Activated CD8-positive, alpha-beta memory T cell treated with anti-CD3 and anti-CD28 coated beads, Interleukin-2, amount 50 U/mL, for 1 hour (primary cell): ENCODE results near the gene STK39.

Experiments used
- DNase-seq: peaks from one replicate; pipeline ENCODE4 v3.0.0-alpha.2; 2020; ENCODE audit errors: extremely low read depth

The STK39 gene

DNA sequence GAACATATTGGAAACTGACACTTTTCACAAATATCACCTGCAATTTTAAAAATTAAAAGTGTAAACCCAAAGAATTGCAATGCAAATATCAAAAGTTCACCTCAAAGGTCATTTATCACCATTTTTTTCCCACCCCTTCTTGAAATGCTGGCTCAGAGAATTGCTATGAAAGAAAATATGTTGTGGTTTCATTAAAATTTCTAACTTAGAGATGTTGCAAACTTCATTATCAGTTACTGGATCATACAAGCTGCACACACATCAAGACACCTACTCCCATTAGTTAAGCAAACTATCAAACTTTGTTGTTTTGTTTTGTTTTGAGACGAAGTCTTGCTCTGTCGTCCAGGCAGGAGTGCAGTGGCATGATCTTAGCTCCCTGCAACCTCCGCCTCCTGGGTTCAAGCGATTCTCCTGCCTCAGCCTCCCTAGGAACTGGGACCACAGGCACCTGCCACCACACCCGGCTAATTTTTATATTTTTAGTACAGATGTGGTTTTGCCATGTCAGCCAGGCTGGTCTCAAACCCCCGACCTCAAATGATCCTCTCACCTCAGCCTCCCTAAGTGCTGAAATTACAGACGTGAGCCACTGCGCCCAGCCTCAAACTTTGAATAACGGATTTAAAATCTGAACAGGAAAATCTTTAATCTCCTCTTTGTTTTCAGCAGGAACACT is 37.0 kb downstream of the STK39 start:
- no peak for DNase-seq

DNA sequence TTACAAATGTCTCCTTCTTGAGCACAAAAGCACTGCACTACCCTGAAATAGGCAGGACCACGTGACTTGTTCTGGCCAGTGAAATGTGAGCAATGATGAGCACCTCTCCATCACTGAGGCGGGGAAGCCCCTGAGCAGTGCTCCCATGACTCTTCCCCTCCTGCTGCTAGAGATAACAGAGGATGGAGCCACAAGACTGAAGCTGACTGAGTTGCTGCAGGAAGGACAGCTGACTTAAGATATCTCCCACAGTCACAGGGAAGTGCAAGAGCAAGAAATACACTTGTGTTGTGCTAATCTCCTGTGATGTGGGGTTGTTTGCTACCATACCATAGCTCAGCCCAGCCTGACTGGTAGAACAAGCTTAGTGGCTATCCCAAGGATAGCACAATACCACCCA is 38.7 kb downstream of the STK39 start:
- no peak for DNase-seq

DNA sequence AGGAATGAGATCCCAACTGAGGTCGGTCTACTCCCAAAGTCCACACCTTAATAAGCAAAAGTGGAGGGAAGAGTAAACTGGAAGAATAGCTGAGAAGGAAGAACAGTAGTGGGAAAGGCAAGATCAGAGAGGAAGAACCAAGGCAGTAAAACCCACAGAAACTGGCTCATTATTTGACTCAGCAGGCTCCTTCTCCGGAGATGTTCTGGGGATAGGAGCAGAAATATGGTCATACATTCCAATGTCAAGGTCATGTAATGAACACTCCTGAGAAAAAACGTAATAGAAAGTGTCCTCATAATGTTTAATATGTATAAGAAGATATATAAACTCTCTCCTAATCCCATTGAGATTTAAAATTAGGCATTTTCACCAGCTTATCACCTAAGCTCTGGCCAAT is 39.5 kb downstream of the STK39 start:
- DNase-seq, result no peak

GRCh38 chr2:168203762-168204693 is 43.4 kb downstream of the STK39 start:
- no peak for DNase-seq

DNA sequence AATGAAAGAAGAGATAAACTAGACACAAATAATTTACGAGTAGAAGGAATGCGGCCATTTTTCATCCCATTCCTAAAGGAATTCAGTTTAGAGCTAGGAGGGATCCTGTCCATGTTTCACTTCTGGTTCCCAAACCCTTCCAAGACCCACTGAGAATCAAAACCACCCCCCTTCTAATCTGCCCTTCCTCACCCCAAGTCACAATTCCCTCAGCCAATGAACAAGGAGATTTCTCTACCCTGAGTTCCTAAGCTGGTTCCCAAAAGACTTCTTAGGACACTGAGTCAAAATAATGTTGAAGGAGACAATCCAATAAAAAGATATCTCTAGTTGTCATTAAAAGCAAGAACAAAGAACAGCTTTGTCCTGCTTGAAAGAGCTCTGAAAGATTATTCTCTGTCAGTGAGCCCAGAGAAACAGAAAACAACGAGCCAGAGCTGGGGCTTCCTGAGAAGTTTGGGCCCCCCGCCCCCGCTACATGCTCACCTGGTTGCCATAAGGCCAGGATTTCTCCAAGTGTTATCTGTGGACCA is 45.7 kb downstream of the STK39 start:
- DNase-seq, result no peak

- DNase-seq, result no peak
These were observed 46.3 kb downstream of the STK39 start for GRCh38 chr2:168200930-168201583.

- DNase-seq, result no peak
These were observed 48.8 kb downstream of the STK39 start for GRCh38 chr2:168198476-168199207.

DNA sequence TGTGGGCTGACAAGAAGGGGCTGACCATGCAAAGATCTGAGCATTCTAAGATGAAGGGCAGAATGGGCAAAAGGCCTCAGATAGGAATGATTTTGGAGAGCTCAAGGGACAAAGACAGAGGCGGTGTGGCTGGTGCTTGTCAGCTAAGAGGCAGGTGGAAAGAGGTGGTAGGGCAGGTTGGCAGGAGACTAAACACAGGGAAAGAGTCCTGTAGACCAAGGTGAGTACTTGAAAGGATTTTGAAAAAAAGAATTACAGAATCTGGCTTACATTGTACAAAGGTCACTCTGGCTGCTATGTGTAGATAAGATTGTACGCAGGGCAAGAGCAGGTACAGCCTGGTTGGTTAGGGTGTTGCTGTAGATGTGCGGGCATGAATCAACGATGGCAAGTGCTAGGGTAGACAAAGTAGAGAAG is 50.6 kb downstream of the STK39 start:
- DNase-seq, result no peak

GRCh38 chr2:168194784-168195522 is 52.4 kb downstream of the STK39 start:
- no peak for DNase-seq

GRCh38 chr2:168192839-168193616 is 54.4 kb downstream of the STK39 start:
- no peak for DNase-seq

DNA sequence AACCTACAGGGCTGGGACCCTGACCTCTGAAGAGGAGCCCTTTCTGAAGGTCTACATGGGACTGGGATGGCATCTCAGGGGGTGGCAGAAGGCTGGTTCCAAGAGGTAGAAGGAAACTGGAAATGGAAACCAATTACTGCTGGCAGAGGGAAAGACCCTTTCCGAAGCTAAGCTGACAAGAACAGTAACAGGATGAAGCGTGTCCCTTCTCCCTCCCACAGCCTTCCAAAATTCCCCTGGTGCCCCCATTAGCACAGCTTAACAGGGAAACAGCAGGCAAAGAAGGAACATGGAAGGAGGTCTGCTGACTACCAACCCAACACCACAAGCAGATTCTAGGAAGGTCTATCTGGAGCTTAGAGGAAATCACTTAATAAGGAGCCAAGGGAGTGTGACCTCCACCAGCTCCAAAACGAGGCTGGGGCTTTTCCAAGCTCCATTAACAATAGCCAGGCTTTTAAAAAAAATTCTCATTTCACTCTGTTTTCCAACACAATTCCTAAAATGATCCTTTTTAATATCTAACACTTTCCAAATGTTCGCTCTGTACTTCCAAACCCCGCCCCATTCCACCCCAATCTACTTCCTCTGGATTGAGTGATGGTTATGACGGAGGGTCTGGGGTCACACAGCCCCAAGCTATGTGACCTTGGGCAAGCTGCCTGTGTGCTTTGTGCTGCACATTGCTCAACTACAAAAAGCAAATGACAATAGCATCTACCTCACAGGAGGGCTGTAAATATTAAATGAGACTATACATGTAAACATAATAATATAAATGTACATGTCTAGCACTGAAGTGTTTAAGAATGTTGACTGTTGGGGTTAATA is 55.2 kb downstream of the STK39 start:
- no peak for DNase-seq

DNA sequence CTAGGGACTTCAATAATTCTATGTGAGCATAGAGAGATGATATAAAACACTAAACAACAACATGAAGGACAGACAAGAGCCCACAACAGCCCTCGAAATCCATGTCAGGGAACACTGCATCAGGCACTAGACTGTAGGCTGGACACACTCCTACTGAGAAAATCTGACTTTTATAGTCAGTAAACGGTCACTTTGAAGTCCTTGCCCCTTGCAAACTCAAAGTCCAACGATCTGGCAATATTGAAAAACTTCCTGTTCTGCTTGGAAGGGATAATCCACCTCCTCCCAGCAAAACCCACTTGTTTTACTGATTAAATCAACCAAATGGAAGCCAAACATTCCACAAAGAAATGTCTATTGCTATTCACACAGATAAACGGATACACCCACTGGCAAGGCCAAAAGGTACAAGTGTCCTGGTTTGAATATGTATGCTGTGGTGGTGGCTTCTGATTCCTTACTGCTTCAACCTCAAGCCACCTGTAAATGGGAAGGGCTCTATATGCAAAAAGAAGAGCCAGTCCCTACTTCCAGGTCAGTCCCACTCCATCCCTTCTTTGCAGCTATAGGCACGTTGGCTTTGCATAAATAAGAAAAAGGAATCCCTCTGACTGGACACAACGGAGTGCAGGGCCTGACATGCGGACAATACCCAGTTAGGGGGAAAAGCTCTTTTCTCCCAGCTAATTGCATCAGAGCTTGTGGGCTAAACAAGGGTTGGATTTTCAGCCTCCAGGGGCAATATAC is 56.6 kb downstream of the STK39 start:
- no peak for DNase-seq

DNA sequence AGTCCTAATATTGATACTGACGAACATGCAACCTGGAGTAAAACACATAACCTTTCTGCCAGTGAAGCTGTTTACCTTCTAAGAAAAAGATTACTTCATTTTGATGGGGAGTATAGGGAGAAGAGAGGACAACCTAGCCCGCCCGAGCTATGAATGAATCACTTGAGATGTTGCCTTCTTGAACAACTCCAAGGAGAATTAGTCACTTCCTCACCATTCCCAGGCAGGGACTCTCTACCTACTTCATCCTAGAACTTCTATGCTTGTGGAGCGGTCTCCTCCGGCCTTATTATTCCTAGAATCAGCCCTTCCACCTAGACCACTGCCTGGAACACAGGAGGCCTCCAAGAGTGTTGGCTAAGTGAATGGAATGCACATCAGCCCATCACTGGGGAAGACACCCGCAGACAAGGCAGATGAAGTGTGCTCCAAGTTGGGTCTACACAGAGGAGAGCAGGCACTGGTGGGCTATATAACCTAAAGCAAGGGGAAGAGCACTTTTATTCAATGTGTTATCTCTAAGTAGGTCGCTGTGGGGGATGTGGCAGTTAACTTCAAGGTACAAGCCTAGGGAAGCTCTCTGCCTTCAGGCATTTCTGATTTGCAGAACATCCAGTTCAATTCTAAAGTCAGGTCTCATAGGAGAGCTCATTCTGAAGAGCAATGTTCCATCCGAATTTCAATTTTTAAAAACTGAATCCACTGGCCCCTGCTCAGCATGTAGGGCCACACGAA is 57.4 kb downstream of the STK39 start:
- no peak for DNase-seq

DNA sequence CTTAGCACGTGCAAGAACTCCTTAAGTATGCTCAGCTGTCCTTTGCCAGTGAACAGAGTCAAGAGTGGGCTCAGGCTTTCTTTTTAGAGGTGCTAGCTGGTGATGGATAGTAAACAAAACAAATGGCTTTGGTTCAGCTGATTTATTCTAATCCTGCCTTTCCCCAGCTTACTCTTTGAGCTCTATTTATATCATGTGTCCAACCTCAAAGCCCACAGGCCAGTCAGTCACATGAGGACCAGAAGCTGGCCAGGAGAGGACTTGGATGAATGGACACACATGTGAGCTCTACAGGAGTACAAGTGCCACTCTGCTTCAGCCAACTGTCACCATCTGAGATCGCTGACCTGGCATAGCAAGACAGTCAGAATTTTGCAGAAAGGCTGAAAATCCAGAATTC is 59.4 kb downstream of the STK39 start:
- DNase-seq, result no peak

DNA sequence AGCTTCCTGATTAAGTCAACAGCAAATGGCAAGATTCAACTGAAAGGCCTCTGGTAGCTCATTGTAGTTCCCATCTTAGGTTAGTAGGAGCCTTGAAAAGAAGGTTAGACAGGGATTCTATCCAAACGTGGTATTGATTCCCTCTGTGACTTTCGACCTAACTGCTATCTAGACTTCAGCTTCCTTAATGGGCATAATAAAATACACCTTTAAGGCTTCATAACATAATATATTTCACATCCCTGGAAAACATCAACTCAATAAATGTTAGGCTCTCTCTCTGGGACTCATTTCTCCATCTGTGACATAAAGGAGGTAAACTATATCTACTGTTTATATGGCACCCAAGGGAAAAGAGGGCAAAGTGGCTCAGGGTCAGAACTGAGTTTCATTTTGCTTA is 60.9 kb downstream of the STK39 start:
- no peak for DNase-seq

DNA sequence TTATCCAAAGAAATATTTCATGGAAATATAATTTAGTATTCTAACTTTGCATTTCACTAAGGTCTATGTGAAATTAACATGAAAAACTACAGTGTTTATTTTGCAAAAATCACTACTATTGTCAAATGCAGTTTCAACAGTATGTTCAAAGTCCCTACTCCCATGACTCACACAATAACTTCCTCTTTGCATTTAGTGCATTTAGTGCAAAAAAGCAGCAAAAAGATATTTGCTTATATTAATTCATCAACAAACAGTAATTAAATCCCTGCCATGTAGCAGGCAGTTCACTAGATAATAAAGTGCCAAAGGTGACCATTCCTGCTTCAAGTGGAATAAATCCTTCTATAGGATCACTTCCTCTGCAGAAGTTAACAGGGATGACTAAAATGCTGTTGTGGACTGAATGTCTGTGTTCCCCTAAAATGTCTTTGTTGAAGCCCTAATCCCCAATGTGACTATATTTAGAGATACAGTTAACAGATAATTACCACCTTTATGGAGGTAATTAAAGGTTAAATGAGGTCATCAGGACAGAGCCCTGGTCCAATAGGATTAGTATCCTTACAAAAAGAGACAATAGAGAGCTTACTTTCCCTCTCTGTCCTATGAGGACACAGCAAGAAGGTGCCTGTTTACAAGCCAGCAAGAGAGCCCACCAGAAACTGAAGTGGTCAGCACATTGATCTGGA is 61.7 kb downstream of the STK39 start:
- no peak for DNase-seq
